Measurements from ENCODE around the gene RAB7B.

GRCh38 chr1:205936311-205936710 is 66.9 kb downstream of the RAB7B start:
- no peak for TF ChIP-seq CTCF (IDR thresholded peaks at IDR 0.05)
- TF ChIP-seq POLR2A (IDR thresholded peaks at IDR 0.05): no peak

Data from suprapubic skin (tissue), 3 donors.